NT2/D1 (cell line): ENCODE results near the gene SLC9A9.

Source experiments
- SUZ12 ChIP-seq: IDR thresholded peaks from 2 replicates; pipeline ENCODE4 v1.6.1; 2011; ENCODE audit not compliant: insufficient read length, insufficient read depth; ENCODE audit errors: extremely low read depth
- YY1 ChIP-seq: IDR thresholded peaks from 2 replicates; pipeline ENCODE4 v1.6.1; 2011; ENCODE audit not compliant: insufficient read length, insufficient read depth
- ZNF274 ChIP-seq: IDR thresholded peaks from 2 replicates; pipeline ENCODE4 v1.6.1; 2011; ENCODE audit warnings: mild to moderate bottlenecking, low read depth, low read length

GRCh38 chr3:143278721-143279120 lies 569.5 kb downstream of the SLC9A9 start:
- no peak for TF ChIP-seq YY1
- TF ChIP-seq ZNF274, result no peak
- TF ChIP-seq SUZ12, result no peak
